GM12878 (cell line): ENCODE data around the gene ELAVL3. TPM values are rescaled to one million over a fixed set of nuclear protein-coding genes. Genes with fewer than 3 reads are reported as not detected.

Experiments used
- ASH2L ChIP-seq: fragments of 300-600, 200-600 bp; sonication (generic); IDR thresholded peaks from 2 replicates; pipeline ENCODE4 v1.6.1; 2017; ENCODE audit warnings: low read depth, mild to moderate bottlenecking, borderline replicate concordance
- CBFB ChIP-seq: IDR thresholded peaks from 2 replicates; pipeline ENCODE4 v1.6.1; 2016; ENCODE audit warnings: antibody characterized with exemption, low read depth
- CEBPB ChIP-seq, 2 experiments: fragments of 150-350 bp in 1 of 2; IDR thresholded peaks; 2 replicates each; pipeline ENCODE4 v1.6.1; 2012 to 2014; ENCODE audit warnings: low read depth in 2 of 2, low read length in 2 of 2, borderline replicate concordance in 1 of 2, inconsistent platforms in 1 of 2
- EZH2 ChIP-seq: IDR thresholded peaks from 2 replicates; pipeline ENCODE4 v1.6.1; 2012; ENCODE audit warnings: low read depth, mild to moderate bottlenecking, control low read depth, inconsistent platforms, low read length, borderline replicate concordance; ENCODE audit not compliant: control insufficient read depth
- JUNB ChIP-seq: IDR thresholded peaks from 2 replicates; pipeline ENCODE4 v1.6.1; 2016; ENCODE audit warnings: antibody characterized with exemption, mild to moderate bottlenecking
- KAT2A ChIP-seq: conservative IDR thresholded peaks from 2 replicates; pipeline ENCODE4 v1.6.1; 2011; ENCODE audit warnings: low read depth, low read length; ENCODE audit not compliant: control insufficient read depth
- NFYB ChIP-seq: IDR thresholded peaks from 2 replicates; pipeline ENCODE4 v1.6.1; 2011; ENCODE audit warnings: low read depth, mild to moderate bottlenecking, low read length, improper control_type of control experiment, moderate library complexity; ENCODE audit not compliant: insufficient read depth
- PAX5 ChIP-seq: IDR thresholded peaks from 2 replicates; pipeline ENCODE4 v1.6.1; 2011; ENCODE audit warnings: low read depth, low read length, borderline replicate concordance
- POLR2A ChIP-seq: IDR thresholded peaks from 2 replicates; pipeline ENCODE4 v1.6.1; 2011; ENCODE audit warnings: low read depth, mild to moderate bottlenecking, low read length
- POLR2AphosphoS5 ChIP-seq: IDR thresholded peaks from 2 replicates; pipeline ENCODE4 v1.6.1; 2011; ENCODE audit warnings: mild to moderate bottlenecking, low read length, inconsistent platforms
- RBBP5 ChIP-seq: fragments of 200-600 bp; sonication (generic); conservative IDR thresholded peaks from 2 replicates; pipeline ENCODE4 v1.6.1; 2016
- SREBF1 ChIP-seq: IDR thresholded peaks from 2 replicates; pipeline ENCODE4 v1.6.1; 2012; ENCODE audit warnings: mild to moderate bottlenecking, low read length
- ZNF24 ChIP-seq: fragments of 450-650 bp; IDR thresholded peaks from 2 replicates; pipeline ENCODE4 v1.6.1; 2017; ENCODE audit warnings: antibody characterized with exemption, mild to moderate bottlenecking
- ZSCAN29 ChIP-seq: fragments of 450-650 bp; IDR thresholded peaks from 2 replicates; pipeline ENCODE4 v1.6.1; 2017; ENCODE audit warnings: mild to moderate bottlenecking, moderate library complexity
- polyA plus RNA-seq, 11 experiments: library from polyadenylated mRNA; depleted of rRNA in 4 of 11; unstranded in 6 of 11; stranded (reverse) in 5 of 11; fragments of >200 nt; fragmentation: Nextera tagmentation in 4 of 11; fragmentation: Illumina TruSeq in 1 of 11; extraction: Ambion mirVana in 4 of 11; extraction: Trizol in 1 of 11; gene quantifications; 1 replicate in 1 of 11; 2 replicates in 10 of 11; pipeline versions ENCODE4 v1.2.1 to v1.2.3, GENCODE V29; 2011 to 2016; ENCODE audit warnings: inconsistent platforms in 2 of 11, missing spikeins in 2 of 11, low read depth in 1 of 11
- total RNA-seq, 4 experiments: library from RNA; depleted of rRNA in 3 of 4; stranded (reverse); fragments of >200 nt in 3 of 4; fragmentation: Illumina TruSeq in 1 of 4; extraction: Trizol in 1 of 4; gene quantifications; 2 replicates each; pipeline versions ENCODE4 v1.2.1 to v1.2.3, GENCODE V29; 2013 to 2021
- TF ChIP-seq, protein P1 (sequence below): fragments of 450-650 bp; IDR thresholded peaks from 2 replicates; pipeline ENCODE4 v1.6.1; 2017; ENCODE audit warnings: mild to moderate bottlenecking, low read depth, inconsistent platforms; ENCODE audit not compliant: poor library complexity, severe bottlenecking
- TF ChIP-seq, protein P2 (sequence below): fragments of 450-650 bp; IDR thresholded peaks from 2 replicates; pipeline ENCODE4 v1.6.1; 2017; ENCODE audit warnings: borderline replicate concordance
- TF ChIP-seq, protein P3 (sequence below): fragments of 450-650 bp; formaldehyde crosslinking; IDR thresholded peaks from 2 replicates; pipeline ENCODE4 v1.4.0; 2020; ENCODE audit warnings: mild to moderate bottlenecking, moderate library complexity
- TF ChIP-seq, protein P4 (sequence below): fragments of 450-650 bp; IDR thresholded peaks from 2 replicates; pipeline ENCODE4 v1.6.1; 2017; ENCODE audit warnings: antibody characterized with exemption, mild to moderate bottlenecking, moderate library complexity
- TF ChIP-seq, protein P5 (sequence below): fragments of 150-350 bp; IDR thresholded peaks from 2 replicates; pipeline ENCODE4 v1.6.1; 2014; ENCODE audit warnings: mild to moderate bottlenecking, low read depth, low read length

ELAVL3 gene
- total and polyA plus RNA-seq, 10 of the 15 experiments (the other 5 are each of a cell fraction or from before 2014, with no cell fraction given), result under 0.01 to 0.05 (median 0.01) TPM; not detected in 7

DNA sequence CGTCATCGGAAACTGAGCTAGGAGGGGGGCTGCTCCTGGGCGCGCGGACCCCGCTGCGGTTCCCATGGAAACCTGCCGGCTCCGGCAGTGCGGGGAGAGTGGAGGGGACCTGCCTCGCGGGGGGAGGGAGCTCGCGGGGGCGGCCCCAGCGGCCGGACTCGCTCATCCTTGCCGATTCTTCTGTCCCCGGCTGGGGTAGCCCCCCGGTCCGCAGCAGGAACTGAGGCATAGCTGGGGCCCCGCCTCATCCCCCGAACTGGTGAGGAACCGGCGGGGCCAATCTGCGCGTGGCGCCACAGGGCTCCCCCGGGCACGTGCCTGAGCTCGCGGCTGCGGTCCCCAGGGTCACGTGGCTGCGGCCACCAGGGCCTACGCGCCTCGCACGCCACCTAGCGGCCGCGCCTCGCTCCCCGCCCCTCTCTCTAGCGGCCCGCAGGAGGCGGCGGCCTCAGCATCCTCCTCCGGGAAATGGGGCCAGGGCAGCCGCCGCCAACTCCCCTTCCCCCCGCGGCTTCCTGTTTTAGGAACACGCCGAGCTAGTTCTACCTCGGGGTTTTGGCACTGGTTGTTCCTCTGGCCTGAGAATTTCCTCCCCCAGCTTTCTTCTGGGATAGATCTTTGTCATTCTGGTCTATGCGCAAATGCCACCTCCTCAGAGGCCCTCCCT, 1.7 kb upstream of the ELAVL3 start (continued):
- TF ChIP-seq, protein P1, sequence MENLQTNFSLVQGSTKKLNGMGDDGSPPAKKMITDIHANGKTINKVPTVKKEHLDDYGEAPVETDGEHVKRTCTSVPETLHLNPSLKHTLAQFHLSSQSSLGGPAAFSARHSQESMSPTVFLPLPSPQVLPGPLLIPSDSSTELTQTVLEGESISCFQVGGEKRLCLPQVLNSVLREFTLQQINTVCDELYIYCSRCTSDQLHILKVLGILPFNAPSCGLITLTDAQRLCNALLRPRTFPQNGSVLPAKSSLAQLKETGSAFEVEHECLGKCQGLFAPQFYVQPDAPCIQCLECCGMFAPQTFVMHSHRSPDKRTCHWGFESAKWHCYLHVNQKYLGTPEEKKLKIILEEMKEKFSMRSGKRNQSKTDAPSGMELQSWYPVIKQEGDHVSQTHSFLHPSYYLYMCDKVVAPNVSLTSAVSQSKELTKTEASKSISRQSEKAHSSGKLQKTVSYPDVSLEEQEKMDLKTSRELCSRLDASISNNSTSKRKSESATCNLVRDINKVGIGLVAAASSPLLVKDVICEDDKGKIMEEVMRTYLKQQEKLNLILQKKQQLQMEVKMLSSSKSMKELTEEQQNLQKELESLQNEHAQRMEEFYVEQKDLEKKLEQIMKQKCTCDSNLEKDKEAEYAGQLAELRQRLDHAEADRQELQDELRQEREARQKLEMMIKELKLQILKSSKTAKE, result no peak
- TF ChIP-seq CEBPB (IDR thresholded peaks at IDR 0.05; ENCODE audit: borderline replicate concordance in 1 of 2, low read depth in 2 of 2, low read length in 2 of 2) (no peak), JUNB (no peak), POLR2A (no peak; the same call in 1 of the 2 replicates), EZH2 (no peak), ZSCAN29 (no peak), ASH2L (no peak), CBFB (no peak), PAX5 (peak; percentile 82; the same call in 1 of the 2 replicates), RBBP5 (no peak), NFYB (no peak), KAT2A (no peak), POLR2AphosphoS5 (no peak), SREBF1 (no peak), ZNF24 (0 out of 2 replicates have a peak, but pooled peaks have one; percentile 58)
- TF ChIP-seq, protein P2, sequence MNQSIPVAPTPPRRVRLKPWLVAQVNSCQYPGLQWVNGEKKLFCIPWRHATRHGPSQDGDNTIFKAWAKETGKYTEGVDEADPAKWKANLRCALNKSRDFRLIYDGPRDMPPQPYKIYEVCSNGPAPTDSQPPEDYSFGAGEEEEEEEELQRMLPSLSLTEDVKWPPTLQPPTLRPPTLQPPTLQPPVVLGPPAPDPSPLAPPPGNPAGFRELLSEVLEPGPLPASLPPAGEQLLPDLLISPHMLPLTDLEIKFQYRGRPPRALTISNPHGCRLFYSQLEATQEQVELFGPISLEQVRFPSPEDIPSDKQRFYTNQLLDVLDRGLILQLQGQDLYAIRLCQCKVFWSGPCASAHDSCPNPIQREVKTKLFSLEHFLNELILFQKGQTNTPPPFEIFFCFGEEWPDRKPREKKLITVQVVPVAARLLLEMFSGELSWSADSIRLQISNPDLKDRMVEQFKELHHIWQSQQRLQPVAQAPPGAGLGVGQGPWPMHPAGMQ, result no peak
- TF ChIP-seq, protein P3, sequence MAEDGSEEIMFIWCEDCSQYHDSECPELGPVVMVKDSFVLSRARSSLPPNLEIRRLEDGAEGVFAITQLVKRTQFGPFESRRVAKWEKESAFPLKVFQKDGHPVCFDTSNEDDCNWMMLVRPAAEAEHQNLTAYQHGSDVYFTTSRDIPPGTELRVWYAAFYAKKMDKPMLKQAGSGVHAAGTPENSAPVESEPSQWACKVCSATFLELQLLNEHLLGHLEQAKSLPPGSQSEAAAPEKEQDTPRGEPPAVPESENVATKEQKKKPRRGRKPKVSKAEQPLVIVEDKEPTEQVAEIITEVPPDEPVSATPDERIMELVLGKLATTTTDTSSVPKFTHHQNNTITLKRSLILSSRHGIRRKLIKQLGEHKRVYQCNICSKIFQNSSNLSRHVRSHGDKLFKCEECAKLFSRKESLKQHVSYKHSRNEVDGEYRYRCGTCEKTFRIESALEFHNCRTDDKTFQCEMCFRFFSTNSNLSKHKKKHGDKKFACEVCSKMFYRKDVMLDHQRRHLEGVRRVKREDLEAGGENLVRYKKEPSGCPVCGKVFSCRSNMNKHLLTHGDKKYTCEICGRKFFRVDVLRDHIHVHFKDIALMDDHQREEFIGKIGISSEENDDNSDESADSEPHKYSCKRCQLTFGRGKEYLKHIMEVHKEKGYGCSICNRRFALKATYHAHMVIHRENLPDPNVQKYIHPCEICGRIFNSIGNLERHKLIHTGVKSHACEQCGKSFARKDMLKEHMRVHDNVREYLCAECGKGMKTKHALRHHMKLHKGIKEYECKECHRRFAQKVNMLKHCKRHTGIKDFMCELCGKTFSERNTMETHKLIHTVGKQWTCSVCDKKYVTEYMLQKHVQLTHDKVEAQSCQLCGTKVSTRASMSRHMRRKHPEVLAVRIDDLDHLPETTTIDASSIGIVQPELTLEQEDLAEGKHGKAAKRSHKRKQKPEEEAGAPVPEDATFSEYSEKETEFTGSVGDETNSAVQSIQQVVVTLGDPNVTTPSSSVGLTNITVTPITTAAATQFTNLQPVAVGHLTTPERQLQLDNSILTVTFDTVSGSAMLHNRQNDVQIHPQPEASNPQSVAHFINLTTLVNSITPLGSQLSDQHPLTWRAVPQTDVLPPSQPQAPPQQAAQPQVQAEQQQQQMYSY, result no peak
- TF ChIP-seq, protein P4, sequence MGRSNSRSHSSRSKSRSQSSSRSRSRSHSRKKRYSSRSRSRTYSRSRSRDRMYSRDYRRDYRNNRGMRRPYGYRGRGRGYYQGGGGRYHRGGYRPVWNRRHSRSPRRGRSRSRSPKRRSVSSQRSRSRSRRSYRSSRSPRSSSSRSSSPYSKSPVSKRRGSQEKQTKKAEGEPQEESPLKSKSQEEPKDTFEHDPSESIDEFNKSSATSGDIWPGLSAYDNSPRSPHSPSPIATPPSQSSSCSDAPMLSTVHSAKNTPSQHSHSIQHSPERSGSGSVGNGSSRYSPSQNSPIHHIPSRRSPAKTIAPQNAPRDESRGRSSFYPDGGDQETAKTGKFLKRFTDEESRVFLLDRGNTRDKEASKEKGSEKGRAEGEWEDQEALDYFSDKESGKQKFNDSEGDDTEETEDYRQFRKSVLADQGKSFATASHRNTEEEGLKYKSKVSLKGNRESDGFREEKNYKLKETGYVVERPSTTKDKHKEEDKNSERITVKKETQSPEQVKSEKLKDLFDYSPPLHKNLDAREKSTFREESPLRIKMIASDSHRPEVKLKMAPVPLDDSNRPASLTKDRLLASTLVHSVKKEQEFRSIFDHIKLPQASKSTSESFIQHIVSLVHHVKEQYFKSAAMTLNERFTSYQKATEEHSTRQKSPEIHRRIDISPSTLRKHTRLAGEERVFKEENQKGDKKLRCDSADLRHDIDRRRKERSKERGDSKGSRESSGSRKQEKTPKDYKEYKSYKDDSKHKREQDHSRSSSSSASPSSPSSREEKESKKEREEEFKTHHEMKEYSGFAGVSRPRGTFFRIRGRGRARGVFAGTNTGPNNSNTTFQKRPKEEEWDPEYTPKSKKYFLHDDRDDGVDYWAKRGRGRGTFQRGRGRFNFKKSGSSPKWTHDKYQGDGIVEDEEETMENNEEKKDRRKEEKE, result 0 out of 2 replicates have a peak, but pooled peaks have one; percentile 62
- TF ChIP-seq, protein P5, sequence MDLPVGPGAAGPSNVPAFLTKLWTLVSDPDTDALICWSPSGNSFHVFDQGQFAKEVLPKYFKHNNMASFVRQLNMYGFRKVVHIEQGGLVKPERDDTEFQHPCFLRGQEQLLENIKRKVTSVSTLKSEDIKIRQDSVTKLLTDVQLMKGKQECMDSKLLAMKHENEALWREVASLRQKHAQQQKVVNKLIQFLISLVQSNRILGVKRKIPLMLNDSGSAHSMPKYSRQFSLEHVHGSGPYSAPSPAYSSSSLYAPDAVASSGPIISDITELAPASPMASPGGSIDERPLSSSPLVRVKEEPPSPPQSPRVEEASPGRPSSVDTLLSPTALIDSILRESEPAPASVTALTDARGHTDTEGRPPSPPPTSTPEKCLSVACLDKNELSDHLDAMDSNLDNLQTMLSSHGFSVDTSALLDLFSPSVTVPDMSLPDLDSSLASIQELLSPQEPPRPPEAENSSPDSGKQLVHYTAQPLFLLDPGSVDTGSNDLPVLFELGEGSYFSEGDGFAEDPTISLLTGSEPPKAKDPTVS, result no peak
